A375 (cell line): ENCODE results near the gene CNTF. TPM values are rescaled to one million over a fixed set of nuclear protein-coding genes. Genes with fewer than 3 reads are reported as not detected.

ENCODE experiments used
- total RNA-seq: library from RNA; depleted of rRNA; stranded (reverse); fragments of >200 nt; shearing (Covaris generic); gene quantifications from 2 replicates; pipeline ENCODE4 v1.2.3, GENCODE V29; 2014; rRNA removed

Gene CNTF
- total RNA-seq: 3.9 and 5.5 TPM in 2 replicates

GRCh38 chr11:58622344-58622743 lies at the start of gene CNTF:
Gene CNTF, plus strand, starts transcription at chr11:58622665. Its CDS starts 88 bp downstream, at chr11:58622753.

GRCh38 chr11:58575377-58576020 lies 47.0 kb upstream of the CNTF start, which contains the start of gene LPXN:
Gene LPXN, minus strand, starts transcription at chr11:58575856. Its CDS starts 84 bp downstream, at chr11:58575772.

GRCh38 chr11:58578635-58579191 lies 43.8 kb upstream of the CNTF start, which contains the start of gene ZFP91:
Gene ZFP91, plus strand, starts transcription at chr11:58579063. Its CDS starts 219 bp downstream, at chr11:58579282.

Other genes with a start within 250 kb of the CNTF start
- not detected in 2 replicates for gene OR5B3, start 215.8 kb upstream of the CNTF start, total RNA-seq
- not detected in 2 replicates for gene OR5B2, start 194.5 kb upstream of the CNTF start, total RNA-seq
- not detected in 2 replicates for gene OR5B12, start 180.4 kb upstream of the CNTF start, total RNA-seq
- gene OR5B21, start 114.6 kb upstream of the CNTF start, total RNA-seq: not detected in 2 replicates
- 13.1 and 19.8 TPM in 2 replicates for gene LPXN, start 46.8 kb upstream of the CNTF start, total RNA-seq
- 53.8 and 60.8 TPM in 2 replicates for gene ZFP91, start 43.6 kb upstream of the CNTF start, total RNA-seq
- not detected in 2 replicates for gene GLYAT, start 109.3 kb downstream of the CNTF start, total RNA-seq
- gene GLYATL2, start 222.0 kb downstream of the CNTF start, total RNA-seq: 0.66 and 1.4 TPM in 2 replicates